ENCODE data around the gene TMEM179B. TPM values are rescaled to one million over a fixed set of nuclear protein-coding genes. Genes with fewer than 3 reads are reported as not detected.

Gene TMEM179B
- total and polyA plus RNA-seq, 9 of the 15 experiments (the other 6 are each of a cell fraction or from before 2014, with no cell fraction given): 27.7 to 105 (median 37.0) TPM

DNA sequence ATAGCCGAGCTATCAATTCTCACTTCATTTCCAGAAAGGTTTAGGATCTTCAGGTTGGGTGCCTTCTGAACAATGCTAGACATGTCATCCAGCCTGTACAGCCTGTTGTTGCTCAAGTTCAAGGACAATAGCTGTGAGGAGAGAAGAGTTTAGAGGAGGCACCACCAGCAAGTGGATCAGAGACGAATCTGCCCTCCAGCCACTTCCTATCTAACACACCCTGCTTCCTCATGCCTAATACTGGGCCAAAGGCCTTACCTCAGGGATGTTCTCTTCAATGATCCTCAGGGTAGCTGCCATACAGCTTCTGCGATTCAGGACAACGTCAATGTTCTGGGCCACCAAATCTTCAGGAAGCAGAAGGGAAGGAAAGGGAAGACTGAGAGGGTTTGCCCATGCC, 13.9 kb downstream of the TMEM179B start (continued):
- TF ChIP-seq, protein P1, sequence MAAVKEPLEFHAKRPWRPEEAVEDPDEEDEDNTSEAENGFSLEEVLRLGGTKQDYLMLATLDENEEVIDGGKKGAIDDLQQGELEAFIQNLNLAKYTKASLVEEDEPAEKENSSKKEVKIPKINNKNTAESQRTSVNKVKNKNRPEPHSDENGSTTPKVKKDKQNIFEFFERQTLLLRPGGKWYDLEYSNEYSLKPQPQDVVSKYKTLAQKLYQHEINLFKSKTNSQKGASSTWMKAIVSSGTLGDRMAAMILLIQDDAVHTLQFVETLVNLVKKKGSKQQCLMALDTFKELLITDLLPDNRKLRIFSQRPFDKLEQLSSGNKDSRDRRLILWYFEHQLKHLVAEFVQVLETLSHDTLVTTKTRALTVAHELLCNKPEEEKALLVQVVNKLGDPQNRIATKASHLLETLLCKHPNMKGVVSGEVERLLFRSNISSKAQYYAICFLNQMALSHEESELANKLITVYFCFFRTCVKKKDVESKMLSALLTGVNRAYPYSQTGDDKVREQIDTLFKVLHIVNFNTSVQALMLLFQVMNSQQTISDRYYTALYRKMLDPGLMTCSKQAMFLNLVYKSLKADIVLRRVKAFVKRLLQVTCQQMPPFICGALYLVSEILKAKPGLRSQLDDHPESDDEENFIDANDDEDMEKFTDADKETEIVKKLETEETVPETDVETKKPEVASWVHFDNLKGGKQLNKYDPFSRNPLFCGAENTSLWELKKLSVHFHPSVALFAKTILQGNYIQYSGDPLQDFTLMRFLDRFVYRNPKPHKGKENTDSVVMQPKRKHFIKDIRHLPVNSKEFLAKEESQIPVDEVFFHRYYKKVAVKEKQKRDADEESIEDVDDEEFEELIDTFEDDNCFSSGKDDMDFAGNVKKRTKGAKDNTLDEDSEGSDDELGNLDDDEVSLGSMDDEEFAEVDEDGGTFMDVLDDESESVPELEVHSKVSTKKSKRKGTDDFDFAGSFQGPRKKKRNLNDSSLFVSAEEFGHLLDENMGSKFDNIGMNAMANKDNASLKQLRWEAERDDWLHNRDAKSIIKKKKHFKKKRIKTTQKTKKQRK (IDR thresholded peaks at IDR 0.05; ENCODE audit: borderline replicate concordance, low read depth, low read length): no peak
- TF ChIP-seq ZNF239 (CRISPR knock-in tag; IDR thresholded peaks at IDR 0.05) (no peak), ZNF347 (CRISPR knock-in tag; IDR thresholded peaks at IDR 0.05; ENCODE audit: low read depth) (no peak)
- TF ChIP-seq, protein P2, sequence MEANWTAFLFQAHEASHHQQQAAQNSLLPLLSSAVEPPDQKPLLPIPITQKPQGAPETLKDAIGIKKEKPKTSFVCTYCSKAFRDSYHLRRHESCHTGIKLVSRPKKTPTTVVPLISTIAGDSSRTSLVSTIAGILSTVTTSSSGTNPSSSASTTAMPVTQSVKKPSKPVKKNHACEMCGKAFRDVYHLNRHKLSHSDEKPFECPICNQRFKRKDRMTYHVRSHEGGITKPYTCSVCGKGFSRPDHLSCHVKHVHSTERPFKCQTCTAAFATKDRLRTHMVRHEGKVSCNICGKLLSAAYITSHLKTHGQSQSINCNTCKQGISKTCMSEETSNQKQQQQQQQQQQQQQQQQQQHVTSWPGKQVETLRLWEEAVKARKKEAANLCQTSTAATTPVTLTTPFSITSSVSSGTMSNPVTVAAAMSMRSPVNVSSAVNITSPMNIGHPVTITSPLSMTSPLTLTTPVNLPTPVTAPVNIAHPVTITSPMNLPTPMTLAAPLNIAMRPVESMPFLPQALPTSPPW (CRISPR knock-in tag; IDR thresholded peaks at IDR 0.05): no peak
- TF ChIP-seq, protein P3, sequence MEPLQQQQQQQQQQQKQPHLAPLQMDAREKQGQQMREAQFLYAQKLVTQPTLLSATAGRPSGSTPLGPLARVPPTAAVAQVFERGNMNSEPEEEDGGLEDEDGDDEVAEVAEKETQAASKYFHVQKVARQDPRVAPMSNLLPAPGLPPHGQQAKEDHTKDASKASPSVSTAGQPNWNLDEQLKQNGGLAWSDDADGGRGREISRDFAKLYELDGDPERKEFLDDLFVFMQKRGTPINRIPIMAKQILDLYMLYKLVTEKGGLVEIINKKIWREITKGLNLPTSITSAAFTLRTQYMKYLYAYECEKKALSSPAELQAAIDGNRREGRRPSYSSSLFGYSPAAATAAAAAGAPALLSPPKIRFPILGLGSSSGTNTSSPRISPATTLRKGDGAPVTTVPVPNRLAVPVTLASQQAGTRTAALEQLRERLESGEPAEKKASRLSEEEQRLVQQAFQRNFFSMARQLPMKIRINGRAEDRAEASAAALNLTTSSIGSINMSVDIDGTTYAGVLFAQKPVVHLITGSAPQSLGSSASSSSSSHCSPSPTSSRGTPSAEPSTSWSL (CRISPR knock-in tag; IDR thresholded peaks at IDR 0.05; ENCODE audit: borderline replicate concordance): no peak
